GM19395 (cell line): ENCODE results near the gene GJA10.
"Not testable (repeated sequence)": the region's sequence is repeated elsewhere in the genome, so short reads cannot be mapped to it uniquely, and the experiment has no call there.

Source experiments
- ATAC-seq: cut with Tn5 transposase; IDR thresholded peaks from one replicate; pipeline ENCODE4 v1.9.1; 2021; ENCODE audit warnings: mild to moderate bottlenecking, moderate library complexity; ENCODE audit not compliant: unreplicated experiment

Gene GJA10

DNA sequence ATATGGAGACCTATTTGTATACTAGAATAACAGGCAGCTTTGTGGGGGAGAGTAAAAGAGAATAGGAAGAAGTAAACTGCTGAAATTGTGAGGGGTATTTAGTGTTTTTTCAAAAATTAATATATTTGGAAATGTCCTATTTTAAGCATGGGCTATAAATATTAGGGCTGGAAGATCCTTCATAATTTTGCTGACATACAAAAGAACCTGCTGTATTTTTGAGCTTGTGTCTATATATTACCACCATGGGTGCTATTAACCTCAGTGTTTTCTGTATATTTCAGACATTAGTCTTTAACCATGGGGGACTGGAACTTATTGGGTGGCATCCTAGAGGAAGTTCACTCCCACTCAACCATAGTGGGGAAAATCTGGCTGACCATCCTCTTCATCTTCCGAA is at the start of gene GJA10:
Gene GJA10, plus strand, starts transcription at position 301 of the 400 bp plus-strand sequence. Its CDS starts 0 bp downstream, at position 301.
- ATAC-seq = no peak

- not testable (repeated sequence) for ATAC-seq
Measured at GRCh38 chr6:89847513-89847912, 46.8 kb upstream of the GJA10 start.

- no peak for ATAC-seq
Measured at GRCh38 chr6:89853068-89853467, 41.2 kb upstream of the GJA10 start.

DNA sequence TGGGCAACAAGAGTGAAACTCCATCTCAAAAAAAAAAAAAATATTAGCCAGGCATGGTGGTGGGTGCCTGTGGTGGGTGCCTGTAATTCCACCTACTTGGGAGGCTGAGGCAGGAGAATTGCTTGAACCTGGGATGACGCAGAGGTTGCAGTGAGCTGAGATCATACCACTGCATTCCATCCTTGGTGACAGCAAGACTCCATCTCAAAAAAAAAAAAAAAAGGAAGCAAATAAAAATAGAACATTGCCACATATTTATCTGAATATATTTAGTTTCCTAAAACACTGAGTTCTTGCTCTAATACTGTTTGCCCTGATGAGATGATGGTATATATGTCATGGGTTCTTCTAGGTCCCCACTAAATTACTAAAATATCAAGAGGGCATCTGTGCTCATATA is 36.2 kb upstream of the GJA10 start:
- ATAC-seq = no peak

DNA sequence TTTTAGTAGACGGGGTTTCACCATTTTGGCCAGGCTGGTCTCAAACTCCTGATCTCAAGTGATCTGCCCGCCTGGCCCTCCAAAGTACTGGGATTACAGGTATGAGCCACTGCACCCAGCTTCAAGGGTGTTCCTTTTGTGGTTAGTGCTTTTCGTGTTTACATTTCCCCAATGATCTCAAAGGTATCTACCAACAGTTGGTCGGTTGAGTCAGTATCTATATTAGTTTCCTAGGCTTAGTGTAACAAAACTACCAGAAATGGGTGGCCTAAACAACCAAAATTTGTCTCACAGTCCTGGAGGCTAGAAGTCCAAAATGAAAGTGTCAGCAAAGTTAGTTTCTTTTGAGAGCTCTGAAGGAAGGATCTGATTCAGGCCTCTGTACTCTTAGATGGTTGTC is 34.5 kb upstream of the GJA10 start:
- ATAC-seq = peak; percentile 55

GRCh38 chr6:89862273-89862672 is 32.0 kb upstream of the GJA10 start:
- ATAC-seq = peak; percentile 85

DNA sequence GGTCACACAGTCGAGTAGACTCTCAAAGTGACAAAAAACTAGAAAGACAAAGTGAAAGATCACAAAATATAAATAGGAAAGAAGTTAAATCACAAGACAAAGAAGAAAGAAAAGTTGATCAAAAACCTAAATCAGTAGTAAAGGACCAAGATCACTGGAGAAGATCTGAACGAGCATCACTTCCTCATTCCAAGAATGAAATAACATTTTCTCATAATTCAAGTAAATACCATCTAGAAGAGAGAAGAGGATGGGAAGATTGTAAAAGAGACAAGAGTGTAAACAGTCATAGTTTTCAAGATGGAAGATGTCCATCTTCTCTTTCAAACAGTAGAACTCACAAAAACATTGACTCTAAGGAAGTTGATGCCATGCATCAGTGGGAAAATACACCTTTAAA is 31.6 kb upstream of the GJA10 start:
- peak; percentile 25 for ATAC-seq

GRCh38 chr6:89866024-89866678 is 28.1 kb upstream of the GJA10 start:
- ATAC-seq = no peak

DNA sequence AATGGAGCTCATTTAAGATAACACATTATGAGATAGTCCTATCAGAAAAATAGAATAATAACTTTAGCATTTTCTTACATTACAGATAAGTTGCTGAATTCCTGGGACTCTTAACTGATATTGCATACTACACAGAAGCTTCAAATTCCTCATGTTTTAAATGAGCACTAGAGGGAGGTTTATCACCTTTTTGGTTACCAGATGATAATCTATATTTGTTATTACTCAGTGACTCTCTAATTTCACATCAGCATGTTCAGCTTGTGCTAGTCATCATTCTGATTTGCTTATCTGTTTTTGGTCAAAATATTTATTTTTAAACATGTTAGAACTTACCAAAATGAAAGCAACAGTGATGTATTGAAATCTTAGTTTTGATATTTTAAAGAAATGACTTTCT is 20.5 kb upstream of the GJA10 start:
- no peak for ATAC-seq

DNA sequence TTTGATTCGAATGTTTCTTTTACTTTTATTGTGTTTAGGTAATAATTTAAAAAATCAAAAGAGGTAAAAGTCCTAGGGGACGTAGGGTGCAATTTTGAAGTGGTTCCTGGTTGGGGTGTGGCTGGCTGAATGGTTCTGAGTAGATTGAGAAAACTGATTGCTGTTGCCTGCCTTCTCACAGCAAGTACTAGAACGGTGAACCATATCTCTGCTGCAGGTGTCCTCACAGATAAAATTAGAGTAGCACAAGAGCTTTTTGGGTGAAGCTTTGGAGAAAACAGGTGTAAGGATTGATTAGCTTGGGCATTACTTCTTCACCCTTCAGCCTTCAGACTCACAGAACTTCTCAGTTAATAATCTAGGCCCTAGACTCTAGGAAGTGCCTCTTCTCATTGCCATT is 19.8 kb upstream of the GJA10 start:
- ATAC-seq = no peak

DNA sequence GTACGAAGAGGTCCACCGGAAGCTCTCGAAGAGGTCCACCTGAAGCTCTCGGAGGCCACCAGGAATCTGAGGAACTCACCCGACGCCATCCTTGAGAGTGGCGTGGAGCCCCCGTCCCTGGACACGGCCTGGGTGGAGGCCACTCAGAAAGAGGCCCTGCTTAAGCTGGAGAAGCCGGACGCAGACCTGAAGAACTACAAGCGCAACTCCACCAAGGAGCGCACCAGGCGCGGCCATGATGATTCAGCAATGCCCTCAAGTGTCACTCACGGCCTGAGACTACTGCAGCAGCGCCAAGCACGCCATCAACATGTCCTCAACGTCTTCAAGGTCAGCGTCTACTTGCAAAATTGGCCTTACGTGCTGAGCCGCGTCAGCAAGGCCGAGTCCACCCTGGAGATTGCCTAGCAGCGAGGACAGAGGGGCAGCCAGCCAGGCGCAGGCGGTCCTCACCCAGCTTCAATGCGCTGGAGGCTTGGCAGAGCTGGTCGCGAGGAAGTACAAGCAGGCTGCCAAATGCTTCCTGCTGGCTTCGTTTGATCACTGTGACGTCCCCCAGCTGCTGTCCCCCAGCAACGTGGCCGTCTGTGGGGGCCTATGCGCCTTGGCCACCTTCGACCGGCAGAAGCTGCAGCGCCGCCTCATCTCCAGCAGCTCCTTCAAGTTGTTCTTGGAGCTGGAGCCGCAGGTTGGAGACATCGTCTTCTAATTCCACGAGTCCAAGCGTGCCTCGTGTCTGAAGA is 7.7 kb upstream of the GJA10 start:
- ATAC-seq = no peak

DNA sequence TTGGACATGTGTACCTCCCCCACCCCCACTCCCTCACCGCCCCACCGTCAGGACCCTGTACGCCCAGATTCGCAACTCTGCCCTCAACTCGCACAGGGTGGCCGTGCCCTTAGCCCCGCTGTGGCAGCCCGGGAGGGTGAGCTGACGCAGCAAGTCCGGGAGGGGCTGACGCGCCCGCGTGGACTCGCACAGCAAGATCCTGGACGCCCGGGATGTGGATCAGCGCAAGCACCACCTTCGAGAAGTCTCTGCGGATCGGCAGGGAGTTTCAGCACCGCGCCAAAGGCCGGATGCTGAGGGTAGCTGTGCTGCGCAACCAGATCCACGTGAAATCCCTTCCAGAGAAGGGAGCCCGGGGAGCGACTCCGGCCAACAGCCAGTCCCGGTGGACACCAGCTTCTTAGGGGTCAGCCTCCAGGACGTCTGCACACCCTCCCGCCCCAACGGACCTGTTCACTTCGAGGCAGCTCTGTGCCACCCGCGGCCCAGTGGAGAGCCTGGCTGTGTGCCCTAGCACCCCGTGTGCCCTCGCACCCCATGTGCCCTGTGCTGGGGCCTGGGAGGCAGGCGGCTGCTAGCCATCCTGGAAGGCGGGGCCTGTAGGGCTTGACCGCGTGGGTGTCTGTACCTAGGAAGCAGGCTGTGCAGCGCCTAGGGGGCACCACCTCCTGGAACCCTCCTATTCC is 6.7 kb upstream of the GJA10 start:
- no peak for ATAC-seq

DNA sequence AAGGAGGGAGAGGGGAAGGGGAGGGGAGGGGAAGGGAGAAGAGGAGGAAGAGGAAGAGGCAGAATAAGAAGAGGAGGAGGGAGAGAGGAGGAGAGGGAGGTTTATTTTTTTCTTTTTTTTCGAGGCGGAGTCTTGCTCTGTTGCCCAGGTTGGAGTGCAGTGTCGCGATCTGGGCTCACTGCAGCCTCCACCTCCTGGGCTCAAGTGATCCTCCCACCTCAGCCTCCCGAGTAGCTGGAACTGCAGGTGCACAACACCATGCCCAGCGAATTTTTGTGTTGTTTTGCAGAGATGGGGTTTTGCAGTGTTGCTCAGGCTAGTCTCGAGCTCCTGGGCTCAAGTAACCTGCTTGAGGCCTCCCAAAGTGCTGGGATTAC is 6.1 kb upstream of the GJA10 start:
- no peak for ATAC-seq

DNA sequence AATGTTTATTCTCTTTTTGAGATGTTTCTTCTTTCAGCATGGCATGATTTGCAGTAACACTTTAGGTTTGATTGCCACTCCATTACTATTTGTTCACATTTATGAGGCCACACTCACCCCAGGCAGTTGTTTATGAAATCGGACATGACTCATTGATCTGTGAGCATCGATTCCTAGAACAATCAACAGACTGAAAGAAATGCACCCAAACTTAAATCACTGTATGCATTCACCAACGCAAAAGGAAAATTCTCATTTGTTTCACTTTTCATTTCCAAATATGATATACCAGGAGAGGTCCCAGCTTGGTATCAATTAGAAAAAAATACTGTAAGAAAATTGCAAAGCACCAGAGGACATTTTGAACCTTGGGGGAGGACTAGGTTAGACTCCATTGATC is 5.4 kb upstream of the GJA10 start:
- ATAC-seq = no peak

GRCh38 chr6:89890845-89891528 is 3.3 kb upstream of the GJA10 start:
- ATAC-seq = not testable (repeated sequence)

GRCh38 chr6:89892577-89892976 is 1.7 kb upstream of the GJA10 start:
- ATAC-seq = not testable (repeated sequence)

GRCh38 chr6:89895276-89895874 is 1.1 kb downstream of the GJA10 start:
- ATAC-seq = no peak

GRCh38 chr6:89910001-89910901 is 16.0 kb downstream of the GJA10 start:
- not testable (repeated sequence) for ATAC-seq

DNA sequence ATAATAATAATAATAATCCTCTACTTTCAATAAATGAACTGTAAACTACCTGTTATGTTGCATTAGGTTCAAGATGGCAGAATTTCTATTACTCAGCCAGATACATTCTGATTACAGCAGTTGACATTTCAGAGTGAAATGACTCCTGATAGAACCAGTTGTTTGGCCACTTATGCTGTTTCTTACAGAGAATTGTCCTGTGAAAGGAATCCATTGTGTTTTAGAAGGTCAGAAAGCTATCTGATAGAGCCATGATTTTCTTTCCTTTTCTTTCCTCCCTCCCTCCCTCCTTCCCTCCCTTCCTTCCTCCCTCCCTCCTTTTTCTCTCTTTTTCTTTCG is 16.6 kb downstream of the GJA10 start:
- no peak for ATAC-seq
